Cardiac muscle cell (in vitro differentiated cells and primary cell): ENCODE data around the gene AHSG. TPM values are rescaled to one million over a fixed set of nuclear protein-coding genes. Genes with fewer than 3 reads are reported as not detected.

Experiments used
- DNase-seq, 2 donors: peaks; one replicate each; pipeline versions ENCODE4 v3.0.0 to v3.0.0-alpha.2; 2010 to 2017; ENCODE audit warnings: low read depth in 1 of 2, low spot score in 1 of 2
- H3K27ac ChIP-seq: fragments of 200-600 bp; sonication (generic); 2 replicates; pipeline ENCODE4 v1.5.1; 2016
- H3K27me3 ChIP-seq: fragments of 200-600 bp; sonication (generic); 2 replicates; pipeline ENCODE4 v1.6.0; 2016; ENCODE audit warnings: control low read depth
- H3K36me3 ChIP-seq: fragments of 200-600 bp; sonication (generic); 2 replicates; pipeline ENCODE4 v1.5.1; 2016; ENCODE audit warnings: control low read depth
- H3K4me1 ChIP-seq: fragments of 200-600 bp; sonication (generic); 2 replicates; pipeline ENCODE4 v1.8.1; 2017; ENCODE audit warnings: low read depth, mild to moderate bottlenecking, mixed run types
- H3K4me3 ChIP-seq: fragments of 200-600 bp; sonication (generic); 2 replicates; pipeline ENCODE4 v1.5.1; 2016; ENCODE audit warnings: mild to moderate bottlenecking
- H3K9me3 ChIP-seq: fragments of 200-600 bp; sonication (generic); 2 replicates; pipeline ENCODE4 v1.5.1; 2017; ENCODE audit warnings: low read depth, mild to moderate bottlenecking, control low read depth
- polyA plus RNA-seq: library from polyadenylated mRNA; unstranded; fragments of >200 nt; fragmentation: Nextera tagmentation; extraction: Ambion mirVana; gene quantifications from 2 replicates; pipeline ENCODE4 v1.2.1, GENCODE V29; 2016
- total RNA-seq: library from RNA; depleted of rRNA; stranded (reverse); fragments of >200 nt; gene quantifications from 2 replicates; pipeline ENCODE4 v1.2.3, GENCODE V29; 2016
- TF ChIP-seq, protein P1 (sequence below): IDR thresholded peaks from 2 replicates; pipeline ENCODE4 v1.5.1; 2012; ENCODE audit warnings: low read depth, mild to moderate bottlenecking, low read length

Gene AHSG
- total and polyA plus RNA-seq, 2 experiments from 2014 or later = 0.59 TPM; not detected in 1

- no peak for DNase-seq
- Histone ChIP-seq H3K4me3 (no peak overlapping the region), H3K36me3 (no peaks in the 10 kb centered on the region), H3K4me1 (no peaks in the 10 kb centered on the region), H3K27ac (no peak overlapping the region), H3K27me3 (peaks cover 11% of the 10 kb centered on the region), H3K9me3 (no peaks in the 10 kb centered on the region)
- TF ChIP-seq, protein P1, sequence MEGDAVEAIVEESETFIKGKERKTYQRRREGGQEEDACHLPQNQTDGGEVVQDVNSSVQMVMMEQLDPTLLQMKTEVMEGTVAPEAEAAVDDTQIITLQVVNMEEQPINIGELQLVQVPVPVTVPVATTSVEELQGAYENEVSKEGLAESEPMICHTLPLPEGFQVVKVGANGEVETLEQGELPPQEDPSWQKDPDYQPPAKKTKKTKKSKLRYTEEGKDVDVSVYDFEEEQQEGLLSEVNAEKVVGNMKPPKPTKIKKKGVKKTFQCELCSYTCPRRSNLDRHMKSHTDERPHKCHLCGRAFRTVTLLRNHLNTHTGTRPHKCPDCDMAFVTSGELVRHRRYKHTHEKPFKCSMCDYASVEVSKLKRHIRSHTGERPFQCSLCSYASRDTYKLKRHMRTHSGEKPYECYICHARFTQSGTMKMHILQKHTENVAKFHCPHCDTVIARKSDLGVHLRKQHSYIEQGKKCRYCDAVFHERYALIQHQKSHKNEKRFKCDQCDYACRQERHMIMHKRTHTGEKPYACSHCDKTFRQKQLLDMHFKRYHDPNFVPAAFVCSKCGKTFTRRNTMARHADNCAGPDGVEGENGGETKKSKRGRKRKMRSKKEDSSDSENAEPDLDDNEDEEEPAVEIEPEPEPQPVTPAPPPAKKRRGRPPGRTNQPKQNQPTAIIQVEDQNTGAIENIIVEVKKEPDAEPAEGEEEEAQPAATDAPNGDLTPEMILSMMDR = no peak
Observed at GRCh38 chr3:186620213-186621092, 7.6 kb downstream of the AHSG start.

DNA sequence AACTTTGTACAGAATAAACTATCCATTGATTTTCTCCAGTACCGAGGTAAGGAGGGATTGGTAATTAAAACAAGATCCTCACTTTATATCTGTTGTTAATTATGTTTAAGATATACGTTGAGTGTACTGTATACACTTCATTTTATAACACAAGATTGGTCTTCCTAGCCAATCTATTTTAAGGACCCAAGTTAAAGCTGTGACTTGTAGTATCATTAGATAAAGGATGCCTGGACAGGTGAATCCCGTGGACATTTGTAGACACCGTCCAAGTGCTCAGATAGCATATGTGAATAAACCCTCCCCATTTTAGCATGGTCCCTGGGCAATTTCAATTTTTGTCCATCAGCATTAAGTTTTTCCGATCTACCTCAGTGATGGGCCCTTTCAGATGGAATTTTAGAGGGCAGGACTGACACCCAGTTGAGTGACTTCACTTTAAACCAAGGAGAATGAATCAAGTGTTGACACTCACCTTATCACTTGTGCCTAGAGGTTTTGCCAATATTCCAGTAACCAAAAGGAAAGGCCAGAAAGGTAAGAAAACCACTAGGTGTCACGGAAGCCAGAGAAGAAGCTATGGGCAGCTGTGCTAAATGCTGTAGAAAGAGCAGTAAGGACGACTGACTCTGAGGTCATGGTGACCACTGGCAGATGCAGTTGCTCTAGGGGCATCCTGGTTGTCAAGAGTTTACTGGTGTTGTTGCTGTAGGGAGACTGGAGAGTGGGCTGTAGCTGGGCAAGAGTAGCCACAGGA lies 9.2 kb downstream of the AHSG start:
- TF ChIP-seq, protein P1 = no peak
- no peak for DNase-seq
- Histone ChIP-seq H3K27ac (no peak overlapping the region), H3K4me3 (no peak overlapping the region), H3K4me1 (no peaks in the 10 kb centered on the region), H3K27me3 (peaks cover 11% of the 10 kb centered on the region), H3K9me3 (no peaks in the 10 kb centered on the region), H3K36me3 (no peaks in the 10 kb centered on the region)

GRCh38 chr3:186622651-186623310 lies 9.9 kb downstream of the AHSG start:
- Histone ChIP-seq H3K36me3 (no peaks in the 10 kb centered on the region), H3K9me3 (no peaks in the 10 kb centered on the region), H3K27me3 (peaks cover 4% of the 10 kb centered on the region), H3K27ac (no peak overlapping the region), H3K4me1 (no peaks in the 10 kb centered on the region), H3K4me3 (no peak overlapping the region)
- no peak for DNase-seq
- TF ChIP-seq, protein P1 = no peak

- H3K27me3 ChIP-seq = no peaks in the 10 kb centered on the region
- TF ChIP-seq, protein P1 = no peak
Observed at GRCh38 chr3:186624598-186624997, 11.7 kb downstream of the AHSG start.

GRCh38 chr3:186625600-186626042 lies 12.8 kb downstream of the AHSG start:
- no peaks in the 10 kb centered on the region for H3K36me3 ChIP-seq
- H3K27me3 ChIP-seq = no peaks in the 10 kb centered on the region
- no peaks in the 10 kb centered on the region for H3K9me3 ChIP-seq
- no peak overlapping the region for H3K4me3 ChIP-seq
- DNase-seq = no peak
- TF ChIP-seq, protein P1 = no peak
- H3K4me1 ChIP-seq = no peaks in the 10 kb centered on the region
- no peak overlapping the region for H3K27ac ChIP-seq

More at GRCh38 chr3:186624598-186624997, 11.7 kb downstream of the AHSG start:
- H3K27ac ChIP-seq = no peak overlapping the region
- no peak for DNase-seq
- H3K36me3 ChIP-seq = no peaks in the 10 kb centered on the region
- H3K4me3 ChIP-seq = no peak overlapping the region
- no peaks in the 10 kb centered on the region for H3K4me1 ChIP-seq
- H3K9me3 ChIP-seq = no peaks in the 10 kb centered on the region
